Mucosa of rectum (tissue), 2 donors: ENCODE data around the gene ARHGAP15.

Experiments used
- H3K27ac ChIP-seq, 2 donors: one replicate each; pipeline ENCODE4 v1.7.0; 2013; ENCODE audit warnings: inconsistent platforms in 2 of 2, low read depth in 2 of 2, low read length in 2 of 2
- H3K27me3 ChIP-seq, 2 donors: one replicate each; pipeline ENCODE4 v1.7.0; 2013; ENCODE audit warnings: low read length in 2 of 2; ENCODE audit not compliant: control insufficient read depth in 2 of 2, insufficient read depth in 2 of 2
- H3K36me3 ChIP-seq, 2 donors: one replicate each; pipeline ENCODE4 v1.7.0; 2013; ENCODE audit warnings: low read length in 2 of 2; ENCODE audit not compliant: control insufficient read depth in 2 of 2, insufficient read depth in 2 of 2
- H3K4me1 ChIP-seq, 2 donors: one replicate each; pipeline ENCODE4 v1.7.0; 2013; ENCODE audit warnings: low read length in 2 of 2, mild to moderate bottlenecking in 1 of 2; ENCODE audit not compliant: control insufficient read depth in 2 of 2, insufficient read depth in 2 of 2
- H3K4me3 ChIP-seq, 2 donors: one replicate each; pipeline ENCODE4 v1.7.0; 2013; ENCODE audit warnings: low read length in 2 of 2
- H3K9ac ChIP-seq, 2 donors: one replicate each; pipeline ENCODE4 v1.7.0; 2013; ENCODE audit warnings: low read length in 2 of 2, low read depth in 1 of 2, mild to moderate bottlenecking in 1 of 2
- H3K9me3 ChIP-seq, 2 donors: one replicate each; pipeline ENCODE4 v1.7.0; 2013; ENCODE audit warnings: low read length in 2 of 2; ENCODE audit not compliant: control insufficient read depth in 2 of 2
- donor health status: healthy.
- donor health status: Normal muscosa, but diverticular disease.

Gene ARHGAP15

GRCh38 chr2:143217512-143218115, 88.4 kb downstream of the ARHGAP15 start:
- H3K4me1 ChIP-seq: no peaks in the 10 kb centered on the region
- no peaks in the 10 kb centered on the region for H3K9me3 ChIP-seq
- H3K27me3 ChIP-seq: no peaks in the 10 kb centered on the region
- H3K4me3 ChIP-seq: no peak overlapping the region
- no peaks in the 10 kb centered on the region for H3K36me3 ChIP-seq
- H3K9ac ChIP-seq: no peak overlapping the region
- no peak overlapping the region for H3K27ac ChIP-seq

- Histone ChIP-seq H3K9me3 (no peaks in the 10 kb centered on the region), H3K4me3 (no peak overlapping the region), H3K27me3 (no peaks in the 10 kb centered on the region), H3K4me1 (no peaks in the 10 kb centered on the region), H3K27ac (no peak overlapping the region), H3K9ac (no peak overlapping the region), H3K36me3 (no peaks in the 10 kb centered on the region)
Observed at GRCh38 chr2:143218621-143219020, 89.4 kb downstream of the ARHGAP15 start.

- Histone ChIP-seq H3K9ac (no peak overlapping the region), H3K27ac (no peak overlapping the region), H3K27me3 (no peaks in the 10 kb centered on the region), H3K9me3 (no peaks in the 10 kb centered on the region), H3K4me1 (no peaks in the 10 kb centered on the region), H3K36me3 (no peaks in the 10 kb centered on the region), H3K4me3 (no peak overlapping the region)
Observed at GRCh38 chr2:143219266-143219665, 90.0 kb downstream of the ARHGAP15 start.

GRCh38 chr2:143223556-143223955, 94.3 kb downstream of the ARHGAP15 start:
- no peak overlapping the region for H3K27ac ChIP-seq
- H3K36me3 ChIP-seq: no peaks in the 10 kb centered on the region
- no peak overlapping the region for H3K9ac ChIP-seq
- no peaks in the 10 kb centered on the region for H3K4me1 ChIP-seq
- H3K27me3 ChIP-seq: no peaks in the 10 kb centered on the region
- H3K4me3 ChIP-seq: no peak overlapping the region
- H3K9me3 ChIP-seq: no peaks in the 10 kb centered on the region

DNA sequence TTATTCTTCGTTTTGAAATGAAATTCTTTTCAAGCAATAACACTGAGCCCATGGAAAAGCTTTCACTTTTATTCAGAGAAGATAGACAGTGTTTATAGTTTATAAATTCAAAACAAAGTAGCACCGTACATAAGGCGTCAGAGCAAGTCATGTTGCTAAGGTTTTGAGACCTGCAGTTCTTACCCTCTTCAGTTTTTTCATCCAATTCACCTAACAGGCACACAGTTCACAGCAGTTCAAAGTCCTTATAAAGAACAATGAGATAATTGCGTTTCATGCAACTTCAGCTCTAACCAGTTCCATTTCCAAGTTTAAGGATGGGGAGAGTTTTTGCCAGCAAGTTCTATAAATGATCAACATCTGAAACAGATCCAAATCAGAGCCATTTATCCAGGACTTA, 96.7 kb downstream of the ARHGAP15 start:
- Histone ChIP-seq H3K27me3 (no peaks in the 10 kb centered on the region), H3K9ac (no peak overlapping the region), H3K27ac (no peak overlapping the region), H3K4me1 (no peaks in the 10 kb centered on the region), H3K9me3 (no peaks in the 10 kb centered on the region), H3K4me3 (no peak overlapping the region), H3K36me3 (no peaks in the 10 kb centered on the region)

DNA sequence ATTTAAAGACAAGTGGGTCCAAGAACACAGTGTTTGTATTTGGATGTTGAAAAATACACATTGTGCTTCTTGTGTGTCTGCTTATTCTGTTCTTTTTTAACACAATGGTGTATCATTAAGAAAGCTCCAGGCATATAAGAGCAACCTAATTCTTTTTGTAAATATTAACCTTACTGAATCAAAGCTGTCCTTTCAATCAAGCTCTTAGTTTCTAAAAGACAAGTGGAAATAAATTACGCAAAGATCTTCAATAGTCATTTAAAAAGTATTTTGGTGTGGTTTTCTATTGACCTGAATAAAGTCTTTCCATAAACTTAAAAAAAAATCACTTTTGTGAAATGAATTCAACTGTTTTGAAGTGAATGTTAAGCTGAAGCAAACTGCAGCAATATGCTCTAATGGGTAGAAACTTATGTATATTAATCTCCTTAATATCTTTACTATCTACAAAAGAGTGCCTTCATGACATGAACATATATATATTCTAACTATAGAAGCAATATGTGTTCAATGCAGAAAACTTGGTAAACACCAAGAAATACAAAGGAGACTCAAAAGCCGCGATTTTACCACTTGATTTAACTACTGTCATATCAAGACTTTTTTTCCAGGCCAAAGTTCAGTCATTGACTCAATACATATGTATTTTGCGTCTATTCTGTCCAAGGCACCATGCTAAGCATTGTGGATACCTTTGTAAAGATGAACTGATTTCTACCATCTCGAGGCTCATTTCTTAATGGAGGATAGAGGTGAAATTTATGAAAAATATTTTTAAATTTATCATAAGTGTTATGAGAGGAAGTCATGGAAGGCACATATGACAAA, 97.7 kb downstream of the ARHGAP15 start:
- H3K4me1 ChIP-seq: no peaks in the 10 kb centered on the region
- H3K9me3 ChIP-seq: no peaks in the 10 kb centered on the region
- H3K36me3 ChIP-seq: no peaks in the 10 kb centered on the region
- H3K4me3 ChIP-seq: no peak overlapping the region
- H3K27ac ChIP-seq: no peak overlapping the region
- no peak overlapping the region for H3K9ac ChIP-seq
- H3K27me3 ChIP-seq: no peaks in the 10 kb centered on the region

DNA sequence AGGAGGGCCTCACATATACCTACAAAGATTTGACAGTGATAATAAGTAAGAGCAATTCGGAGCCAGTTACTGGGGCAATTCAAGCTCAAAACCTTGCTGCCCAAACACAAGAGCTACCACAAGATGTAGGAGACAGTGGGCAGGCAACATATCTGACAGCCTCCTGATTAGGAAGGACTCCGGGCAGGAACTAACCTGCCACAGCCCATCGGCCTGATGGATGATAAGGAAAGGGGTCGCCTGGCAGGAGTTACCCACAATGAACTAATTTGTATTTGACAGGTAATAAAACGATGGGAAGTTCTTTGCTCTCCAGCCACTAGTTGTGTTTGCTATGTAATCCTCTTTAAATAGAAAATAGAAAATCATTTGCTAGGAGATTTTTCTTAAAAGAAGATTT, 100.2 kb downstream of the ARHGAP15 start:
- Histone ChIP-seq H3K27ac (no peak overlapping the region), H3K4me3 (no peak overlapping the region), H3K27me3 (no peaks in the 10 kb centered on the region), H3K4me1 (no peaks in the 10 kb centered on the region), H3K9me3 (peaks cover 0 to 5% of the 10 kb centered on the region in 2 donors), H3K9ac (no peak overlapping the region), H3K36me3 (no peaks in the 10 kb centered on the region)

DNA sequence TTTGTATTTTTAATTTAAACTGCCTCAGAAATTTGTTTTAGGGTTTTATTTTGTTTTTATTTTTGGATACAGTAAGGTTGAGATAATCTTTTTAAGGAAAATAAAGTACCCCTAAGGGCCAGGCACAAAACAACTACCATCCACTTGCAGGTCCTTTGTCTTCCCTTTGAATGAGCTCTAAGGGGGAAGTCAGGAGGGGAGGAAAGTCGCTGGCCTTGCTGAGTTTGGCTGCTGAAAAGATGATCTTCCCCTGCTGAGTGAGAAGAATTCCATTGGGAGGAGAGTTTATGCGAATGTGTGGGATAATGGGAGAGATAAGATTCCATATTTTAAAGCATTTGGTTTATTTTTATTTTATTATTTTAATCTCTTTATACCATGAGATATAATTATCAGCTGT, 100.7 kb downstream of the ARHGAP15 start:
- H3K9me3 ChIP-seq: peaks cover 0 to 5% of the 10 kb centered on the region in 2 donors
- no peak overlapping the region for H3K27ac ChIP-seq
- H3K36me3 ChIP-seq: no peaks in the 10 kb centered on the region
- no peaks in the 10 kb centered on the region for H3K27me3 ChIP-seq
- H3K4me1 ChIP-seq: no peaks in the 10 kb centered on the region
- H3K4me3 ChIP-seq: no peak overlapping the region
- no peak overlapping the region for H3K9ac ChIP-seq

- no peaks in the 10 kb centered on the region for H3K27me3 ChIP-seq
- H3K4me3 ChIP-seq: no peak overlapping the region
- peaks cover 0 to 5% of the 10 kb centered on the region in 2 donors for H3K9me3 ChIP-seq
- H3K36me3 ChIP-seq: no peaks in the 10 kb centered on the region
- H3K4me1 ChIP-seq: no peaks in the 10 kb centered on the region
- no peak overlapping the region for H3K9ac ChIP-seq
- no peak overlapping the region for H3K27ac ChIP-seq
Observed at GRCh38 chr2:143230506-143231253, 101.5 kb downstream of the ARHGAP15 start.

- H3K27ac ChIP-seq: no peak overlapping the region
- H3K4me3 ChIP-seq: no peak overlapping the region
- H3K4me1 ChIP-seq: no peaks in the 10 kb centered on the region
- H3K36me3 ChIP-seq: no peaks in the 10 kb centered on the region
- no peaks in the 10 kb centered on the region for H3K27me3 ChIP-seq
- H3K9me3 ChIP-seq: peaks cover 0 to 5% of the 10 kb centered on the region in 2 donors
- no peak overlapping the region for H3K9ac ChIP-seq
Observed at GRCh38 chr2:143231254-143231645, 102.0 kb downstream of the ARHGAP15 start.
